Activated CD4-positive, alpha-beta T cell treated with anti-CD3 and anti-CD28 coated beads, Interleukin-2, amount 10 ng/mL, durations not matched to agents 7 days and 5 days (primary cell): ENCODE measurements around the gene CMC1. TPM values are rescaled to one million over a fixed set of nuclear protein-coding genes. Genes with fewer than 3 reads are reported as not detected.

Experiments
- CTCF ChIA-PET: fragments of 350-600 bp; sonication (Branson Sonifier 250); formaldehyde crosslinking; loops from one replicate; lab custom pipeline; 2021; ENCODE audit warnings: antibody characterized with exemption; lab: Charles Lee
- POLR2A ChIA-PET: fragments of 350-600 bp; sonication (Branson Sonifier 250); formaldehyde crosslinking; loops from one replicate; lab custom pipeline; 2021; ENCODE audit warnings: antibody characterized with exemption; lab: Charles Lee
- DNase-seq: peaks from one replicate; pipeline ENCODE4 v3.0.0-alpha.2; 2020
- H3K27ac Mint-ChIP-seq: one replicate; pipeline ENCODE4 v1.8.0; 2021; ENCODE audit warnings: mild to moderate bottlenecking, moderate library complexity, mixed read lengths
- H3K27me3 Mint-ChIP-seq: one replicate; pipeline ENCODE4 v1.8.0; 2021; ENCODE audit warnings: mixed read lengths
- H3K36me3 Mint-ChIP-seq: one replicate; pipeline ENCODE4 v1.8.0; 2021; ENCODE audit warnings: low read depth, mixed read lengths
- H3K4me1 Mint-ChIP-seq: one replicate; pipeline ENCODE4 v1.8.0; 2021; ENCODE audit warnings: mixed read lengths
- H3K4me3 Mint-ChIP-seq: one replicate; pipeline ENCODE4 v1.8.0; 2021; ENCODE audit warnings: mild to moderate bottlenecking, moderate library complexity, mixed read lengths
- H3K9me3 Mint-ChIP-seq: one replicate; pipeline ENCODE4 v1.8.0; 2021; ENCODE audit warnings: mixed read lengths
- total RNA-seq, 2 experiments: library from RNA; stranded (reverse); gene quantifications; one replicate each; pipeline ENCODE4 v1.2.3, GENCODE V29; 2021

The CMC1 gene
- total RNA-seq, 2 experiments from 2014 or later: 12.7 to 13.1 TPM

DNA sequence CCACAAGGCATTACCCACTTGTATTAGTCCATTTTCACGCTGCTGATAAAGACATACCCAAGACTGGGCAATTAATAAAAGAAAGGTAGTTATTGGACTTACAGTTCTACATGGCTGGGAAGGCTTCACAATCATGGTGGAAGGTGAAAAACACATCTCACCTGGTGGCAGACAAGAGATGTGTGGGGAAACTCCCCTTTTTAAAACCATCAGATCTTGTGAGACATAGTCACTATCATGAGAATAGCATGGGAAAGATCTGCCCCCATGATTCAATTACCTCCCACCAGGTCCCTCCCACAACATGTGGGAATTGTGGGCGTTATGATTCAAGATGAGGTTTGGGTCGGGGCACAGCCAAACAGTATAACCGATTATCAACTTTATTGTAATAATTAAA lies 17.0 kb upstream of the CMC1 start:
- DNase-seq: no peak
- peaks cover 2% of the 10 kb centered on the region for H3K36me3 Mint-ChIP-seq
- H3K4me1 Mint-ChIP-seq: no peaks in the 10 kb centered on the region
- CTCF ChIA-PET: no interaction called here
- no peaks in the 10 kb centered on the region for H3K27me3 Mint-ChIP-seq
- POLR2A ChIA-PET: no interaction called here
- H3K4me3 Mint-ChIP-seq: no peak overlapping the region
- H3K9me3 Mint-ChIP-seq: peaks cover 9% of the 10 kb centered on the region
- H3K27ac Mint-ChIP-seq: no peak overlapping the region

DNA sequence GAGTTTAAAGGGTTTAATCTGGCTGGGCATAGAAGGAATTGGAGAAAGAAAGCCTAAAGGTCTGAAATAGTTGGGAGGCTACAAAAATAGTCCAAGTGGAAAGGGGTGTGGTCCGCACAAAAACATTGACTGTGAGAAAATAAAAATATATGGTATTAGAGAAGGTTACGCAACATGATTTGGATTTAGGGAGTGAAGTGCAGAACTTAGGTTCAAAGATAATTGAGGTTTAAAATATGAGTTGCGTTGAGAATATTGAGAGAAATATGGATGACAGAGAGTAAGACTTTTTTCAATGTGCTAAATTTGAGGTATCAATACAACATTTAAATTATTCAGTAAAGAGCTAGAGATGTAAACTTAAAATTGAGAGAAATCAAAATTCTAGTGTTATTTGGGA lies 15.4 kb upstream of the CMC1 start:
- no peaks in the 10 kb centered on the region for H3K27me3 Mint-ChIP-seq
- no peaks in the 10 kb centered on the region for H3K4me1 Mint-ChIP-seq
- DNase-seq: no peak
- CTCF ChIA-PET: no interaction called here
- no peak overlapping the region for H3K27ac Mint-ChIP-seq
- no peaks in the 10 kb centered on the region for H3K9me3 Mint-ChIP-seq
- H3K36me3 Mint-ChIP-seq: no peaks in the 10 kb centered on the region
- POLR2A ChIA-PET: no interaction called here
- no peak overlapping the region for H3K4me3 Mint-ChIP-seq

DNA sequence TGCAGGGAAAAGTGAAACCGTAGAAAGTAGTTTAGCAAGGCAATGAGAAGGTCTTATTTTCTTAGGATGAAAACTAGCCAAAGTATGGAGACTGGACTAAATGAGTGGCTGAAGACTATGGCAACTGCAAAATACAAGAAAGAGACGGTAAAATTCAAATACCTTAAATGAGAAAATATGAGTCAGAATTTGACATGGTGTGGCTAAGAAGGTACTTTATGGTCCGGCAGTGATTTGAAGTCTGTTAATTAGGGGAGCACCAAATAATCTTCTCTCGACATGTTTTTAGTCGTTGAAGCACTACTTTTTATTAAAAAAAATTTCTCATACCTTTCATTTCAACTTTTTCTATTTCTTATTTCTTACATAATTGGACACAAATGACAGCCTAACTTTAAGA lies 12.8 kb upstream of the CMC1 start:
- Mint-ChIP-seq H3K27me3 (no peaks in the 10 kb centered on the region), H3K4me1 (no peaks in the 10 kb centered on the region), H3K9me3 (peaks cover 3% of the 10 kb centered on the region), H3K4me3 (no peak overlapping the region), H3K27ac (no peak overlapping the region), H3K36me3 (no peaks in the 10 kb centered on the region)
- DNase-seq: no peak
- ChIA-PET POLR2A (no interaction called here), CTCF (no interaction called here)

DNA sequence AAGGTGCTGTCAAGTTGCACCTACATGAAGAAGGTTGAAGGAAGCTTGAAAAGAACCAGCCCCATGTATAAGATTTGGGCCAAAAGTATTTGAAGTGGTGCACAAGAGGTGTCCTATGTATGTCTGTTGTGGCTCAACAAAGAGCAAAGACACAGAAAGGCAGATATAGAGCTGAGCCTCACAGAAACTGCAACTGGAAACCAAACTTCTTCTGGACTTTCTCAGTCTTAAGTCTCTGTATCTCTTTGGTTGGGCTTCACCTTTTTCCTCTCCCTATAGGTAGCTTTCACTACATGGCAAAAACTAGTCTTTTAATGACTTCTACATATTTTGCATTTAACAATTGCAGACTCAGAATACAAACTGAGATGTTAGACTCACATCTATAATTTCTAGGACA lies 8.8 kb upstream of the CMC1 start:
- ChIA-PET CTCF (no interaction called here), POLR2A (no interaction called here)
- Mint-ChIP-seq H3K27ac (no peak overlapping the region), H3K4me3 (no peak overlapping the region), H3K36me3 (no peaks in the 10 kb centered on the region), H3K9me3 (peaks cover 3% of the 10 kb centered on the region), H3K4me1 (no peaks in the 10 kb centered on the region), H3K27me3 (no peaks in the 10 kb centered on the region)
- DNase-seq: no peak

DNA sequence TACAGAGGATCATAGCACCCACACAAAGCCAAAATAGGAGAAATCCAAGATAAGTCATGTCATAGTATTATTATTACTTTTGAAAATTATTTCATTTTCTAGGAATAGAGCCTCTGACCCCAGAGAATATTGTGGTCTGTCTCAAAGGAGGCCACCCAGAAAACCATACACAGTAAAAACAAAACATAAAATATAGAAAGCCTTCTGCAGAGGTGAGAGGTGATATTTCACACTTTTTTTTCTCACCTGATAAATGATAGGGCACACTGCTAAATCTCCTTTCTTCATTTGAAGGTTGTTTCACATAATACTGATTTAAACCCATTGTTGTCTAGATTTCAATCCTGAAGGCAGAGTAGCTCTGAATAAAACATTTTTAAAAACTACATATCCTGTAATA lies 7.0 kb upstream of the CMC1 start:
- no peaks in the 10 kb centered on the region for H3K36me3 Mint-ChIP-seq
- H3K9me3 Mint-ChIP-seq: peaks cover 3% of the 10 kb centered on the region
- no peaks in the 10 kb centered on the region for H3K27me3 Mint-ChIP-seq
- no peak for DNase-seq
- ChIA-PET CTCF (no interaction called here), POLR2A (no interaction called here)
- no peak overlapping the region for H3K4me3 Mint-ChIP-seq
- H3K4me1 Mint-ChIP-seq: no peaks in the 10 kb centered on the region
- H3K27ac Mint-ChIP-seq: no peak overlapping the region

DNA sequence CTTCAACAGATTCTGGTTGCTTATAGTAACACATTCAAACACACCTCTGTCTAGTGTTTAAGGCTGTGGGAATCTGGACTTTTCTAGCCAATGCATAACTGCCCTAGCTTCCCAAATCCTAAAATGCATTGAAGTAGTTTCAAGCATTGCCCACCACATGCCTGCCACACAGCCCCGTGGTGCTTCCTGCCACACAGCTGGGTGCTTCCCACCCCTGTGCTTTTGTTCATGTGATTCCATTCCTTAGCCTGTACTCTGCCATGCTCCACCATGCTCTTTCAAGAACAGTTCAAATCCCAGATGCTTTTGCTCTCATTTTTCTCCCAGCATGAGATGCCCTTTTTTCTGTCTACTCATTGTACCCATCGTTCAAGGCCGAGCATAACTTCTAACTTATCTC lies 2.3 kb upstream of the CMC1 start:
- Mint-ChIP-seq H3K36me3 (peaks cover 8% of the 10 kb centered on the region), H3K4me3 (no peak overlapping the region), H3K4me1 (peaks cover 27% of the 10 kb centered on the region), H3K27ac (no peak overlapping the region), H3K27me3 (no peaks in the 10 kb centered on the region), H3K9me3 (no peaks in the 10 kb centered on the region)
- CTCF ChIA-PET: interaction anchor here (0.6 kb wide), 1 partner anchor 68 kb away, joined by 4 read pairs; no protein-coding TSS in a partner anchor
- DNase-seq: no peak
- POLR2A ChIA-PET: no interaction called here

DNA sequence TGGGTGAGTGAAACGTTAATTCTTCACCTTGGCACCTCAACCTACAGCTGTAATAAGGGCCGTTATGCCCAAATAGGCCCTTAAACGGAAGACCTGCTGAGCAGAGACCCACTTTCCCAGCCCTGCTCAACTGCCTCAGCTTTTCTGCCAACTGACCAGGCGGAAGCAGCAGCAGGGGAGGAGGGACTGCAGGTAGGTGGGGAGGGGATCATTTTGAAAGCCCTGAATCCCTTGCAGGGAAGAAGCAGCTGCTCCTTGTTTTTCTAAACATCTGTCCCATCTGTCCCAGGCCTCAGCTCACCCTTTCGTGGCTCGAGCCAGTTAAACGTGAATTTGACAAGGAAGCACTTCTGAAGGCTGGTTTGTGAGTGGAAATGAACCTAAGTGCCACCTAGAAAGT lies 978 bp upstream of the CMC1 start:
- DNase-seq: no peak
- ChIA-PET POLR2A (no interaction called here), CTCF (interaction anchor here (0.6 to 1.2 kb wide), 2 partner anchors 313 to 528 kb away, joined by 3 read pairs; no protein-coding TSS in a partner anchor)
- H3K36me3 Mint-ChIP-seq: peaks cover 11% of the 10 kb centered on the region
- H3K27ac Mint-ChIP-seq: no peak overlapping the region
- H3K9me3 Mint-ChIP-seq: no peaks in the 10 kb centered on the region
- peaks cover 32% of the 10 kb centered on the region for H3K4me1 Mint-ChIP-seq
- H3K27me3 Mint-ChIP-seq: no peaks in the 10 kb centered on the region
- peak overlapping the region; percentile 92 for H3K4me3 Mint-ChIP-seq

DNA sequence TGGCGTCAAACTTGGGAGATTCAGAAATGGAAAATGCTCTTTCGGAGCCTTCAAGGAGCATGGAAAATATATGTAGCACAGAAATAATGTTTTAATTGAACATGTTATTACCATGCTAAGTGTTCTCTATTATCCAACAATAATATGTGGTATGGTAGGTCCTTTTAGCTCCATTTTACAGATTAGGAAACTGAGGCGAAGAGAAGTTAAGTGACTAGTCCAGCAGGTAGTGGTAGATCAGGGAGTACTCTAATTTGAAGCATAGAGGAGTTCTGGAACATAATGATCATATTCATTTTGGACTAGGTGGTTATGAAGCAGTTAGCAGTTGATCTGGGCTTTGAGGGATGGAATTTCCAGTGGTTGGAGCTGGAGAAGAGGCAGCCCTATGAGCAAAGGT lies 1.1 kb downstream of the CMC1 start:
- CTCF ChIA-PET: no interaction called here
- no peaks in the 10 kb centered on the region for H3K9me3 Mint-ChIP-seq
- POLR2A ChIA-PET: no interaction called here
- H3K36me3 Mint-ChIP-seq: peaks cover 16% of the 10 kb centered on the region
- no peak overlapping the region for H3K27ac Mint-ChIP-seq
- H3K4me3 Mint-ChIP-seq: peak overlapping the region; percentile 92
- H3K4me1 Mint-ChIP-seq: peaks cover 48% of the 10 kb centered on the region
- no peak for DNase-seq
- H3K27me3 Mint-ChIP-seq: no peaks in the 10 kb centered on the region

DNA sequence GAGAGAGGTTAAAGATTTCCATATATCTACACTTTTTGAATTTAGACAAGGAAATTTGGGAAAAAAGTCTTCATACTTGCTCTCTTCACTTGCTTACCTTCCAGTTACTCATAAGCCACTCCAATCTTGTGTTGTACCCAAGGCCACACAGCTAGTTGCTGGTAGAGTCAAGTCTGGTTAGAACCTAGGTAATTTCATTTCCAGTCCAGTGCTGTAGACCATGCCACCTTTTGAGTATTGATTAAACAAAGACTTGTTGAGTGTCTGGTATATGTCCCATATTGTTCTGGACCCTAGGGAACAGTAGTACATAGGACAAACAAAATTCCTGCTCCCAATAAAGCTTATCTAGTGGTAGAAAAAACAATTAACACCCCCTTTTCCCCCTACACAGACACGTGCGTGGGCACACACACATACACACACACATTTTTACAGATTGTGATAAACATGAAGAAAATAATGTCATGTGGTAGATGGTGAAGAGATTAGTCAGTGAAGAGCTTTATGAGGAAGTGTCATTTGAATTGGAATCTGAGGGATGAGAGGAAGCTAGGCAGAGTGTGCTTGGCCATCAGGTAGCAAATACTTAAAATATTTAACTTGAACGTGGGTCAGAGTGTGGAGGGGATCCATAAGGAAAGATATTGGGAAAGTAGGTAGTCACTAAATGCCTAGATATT lies 2.1 kb downstream of the CMC1 start:
- peaks cover 18% of the 10 kb centered on the region for H3K36me3 Mint-ChIP-seq
- no peaks in the 10 kb centered on the region for H3K9me3 Mint-ChIP-seq
- ChIA-PET CTCF (interaction anchor here (2.0 kb wide), 1 partner anchor 74 kb away, joined by 4 read pairs; no protein-coding TSS in a partner anchor), POLR2A (no interaction called here)
- H3K27ac Mint-ChIP-seq: no peak overlapping the region
- no peaks in the 10 kb centered on the region for H3K27me3 Mint-ChIP-seq
- no peak overlapping the region for H3K4me3 Mint-ChIP-seq
- DNase-seq: no peak
- H3K4me1 Mint-ChIP-seq: peaks cover 52% of the 10 kb centered on the region

DNA sequence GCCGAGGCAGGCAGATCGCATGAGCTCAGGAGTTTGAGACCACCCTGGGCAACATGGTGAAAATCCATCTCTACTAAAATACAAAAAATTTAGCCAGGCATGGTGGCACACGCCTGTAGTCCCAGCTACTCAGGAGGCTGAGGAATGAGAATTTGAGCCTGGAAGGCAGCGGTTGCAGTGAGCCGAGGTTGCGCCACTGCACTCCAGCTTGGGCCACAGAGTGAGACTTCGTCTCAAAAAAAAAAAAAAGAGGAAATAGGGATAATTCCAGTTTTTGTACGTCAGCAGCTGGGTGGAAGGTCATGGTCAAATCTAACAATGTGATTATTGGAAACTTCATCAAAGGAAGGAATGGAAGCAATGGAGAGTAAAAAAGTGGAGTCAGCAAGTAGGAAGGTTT lies 3.1 kb downstream of the CMC1 start:
- H3K9me3 Mint-ChIP-seq: no peaks in the 10 kb centered on the region
- H3K27ac Mint-ChIP-seq: no peak overlapping the region
- CTCF ChIA-PET: interaction anchor here (2.0 kb wide), 1 partner anchor 73 kb away, joined by 4 read pairs; no protein-coding TSS in a partner anchor
- H3K4me3 Mint-ChIP-seq: no peak overlapping the region
- no peak for DNase-seq
- no peaks in the 10 kb centered on the region for H3K27me3 Mint-ChIP-seq
- peaks cover 54% of the 10 kb centered on the region for H3K4me1 Mint-ChIP-seq
- POLR2A ChIA-PET: no interaction called here
- peaks cover 18% of the 10 kb centered on the region for H3K36me3 Mint-ChIP-seq

DNA sequence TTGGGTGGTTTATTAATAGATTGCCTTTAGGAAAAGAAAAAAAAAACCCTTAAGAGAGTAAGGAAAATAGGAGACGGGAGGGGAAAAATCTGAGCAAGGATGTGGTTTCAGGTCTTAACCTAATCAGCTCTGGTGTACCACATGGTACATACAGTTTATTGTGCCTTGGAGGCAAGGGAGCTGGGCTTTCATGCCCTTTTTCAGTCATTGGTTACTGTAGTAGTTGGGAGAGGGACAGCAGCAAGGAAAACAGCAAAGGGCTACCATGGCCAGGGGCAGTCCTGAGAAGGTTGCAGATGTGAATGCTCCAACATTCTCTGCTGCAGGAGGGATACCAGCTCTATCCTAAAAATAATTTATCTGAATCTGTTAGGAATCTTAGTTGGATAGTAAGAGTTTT lies 5.9 kb downstream of the CMC1 start:
- ChIA-PET CTCF (interaction anchor here (0.7 kb wide), 2 partner anchors 17 to 92 kb away, joined by 3 read pairs; no protein-coding TSS in a partner anchor), POLR2A (no interaction called here)
- Mint-ChIP-seq H3K27me3 (no peaks in the 10 kb centered on the region), H3K36me3 (peaks cover 26% of the 10 kb centered on the region), H3K4me3 (no peak overlapping the region), H3K27ac (no peak overlapping the region), H3K4me1 (peaks cover 54% of the 10 kb centered on the region), H3K9me3 (no peaks in the 10 kb centered on the region)
- DNase-seq: no peak

DNA sequence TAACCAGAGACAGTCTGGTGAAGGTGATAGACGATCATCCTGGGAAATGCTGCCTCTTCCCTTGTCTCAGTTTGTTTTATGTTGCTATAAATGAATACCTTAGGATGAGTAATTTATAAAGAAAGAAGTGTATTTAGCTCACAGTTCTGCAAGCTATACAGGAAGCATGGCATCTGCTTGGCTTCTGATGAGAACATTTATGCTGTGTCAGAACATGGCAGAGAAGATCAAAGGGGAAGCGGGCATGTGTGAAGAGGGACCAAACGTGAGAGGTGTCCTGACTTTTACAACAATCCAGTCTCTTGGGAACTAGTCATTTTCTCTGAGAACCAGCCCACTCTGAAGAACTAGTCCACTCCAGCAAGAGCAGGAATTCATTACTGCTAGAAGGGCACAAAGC lies 9.6 kb downstream of the CMC1 start:
- Mint-ChIP-seq H3K4me3 (no peak overlapping the region), H3K27ac (no peak overlapping the region), H3K36me3 (peaks cover 21% of the 10 kb centered on the region), H3K27me3 (no peaks in the 10 kb centered on the region), H3K4me1 (peaks cover 34% of the 10 kb centered on the region), H3K9me3 (no peaks in the 10 kb centered on the region)
- no peak for DNase-seq
- ChIA-PET CTCF (no interaction called here), POLR2A (no interaction called here)

DNA sequence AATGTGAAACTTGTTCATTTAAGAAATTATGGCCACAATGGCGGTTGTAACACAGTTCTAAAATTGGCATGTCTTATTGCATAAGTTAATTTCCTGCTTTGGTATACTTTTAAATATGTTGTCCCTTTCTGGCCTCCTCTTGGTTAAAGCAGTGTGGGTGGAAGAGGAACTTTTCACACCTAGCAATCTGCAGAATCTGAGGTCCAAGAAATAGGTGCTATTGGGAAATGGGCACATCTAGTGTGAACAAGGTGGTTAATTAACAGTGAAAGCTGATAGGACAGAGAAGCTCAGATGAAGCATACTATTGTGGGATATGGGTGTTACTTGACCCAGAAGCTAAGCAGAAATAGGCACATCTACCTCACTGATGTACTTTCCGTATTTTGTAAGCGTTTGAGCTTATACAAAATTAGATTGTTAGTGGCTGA lies 10.6 kb downstream of the CMC1 start:
- no peak for DNase-seq
- Mint-ChIP-seq H3K9me3 (no peaks in the 10 kb centered on the region), H3K36me3 (peaks cover 17% of the 10 kb centered on the region), H3K27me3 (no peaks in the 10 kb centered on the region), H3K4me3 (no peak overlapping the region), H3K27ac (no peak overlapping the region), H3K4me1 (peaks cover 25% of the 10 kb centered on the region)
- ChIA-PET POLR2A (interaction anchor here (0.5 kb wide), 1 partner anchor 74 kb away, joined by 3 read pairs; no protein-coding TSS in a partner anchor), CTCF (no interaction called here)
